Uterus (tissue), 4 donors: ENCODE data around the gene FBXO34. TPM values are rescaled to one million over a fixed set of nuclear protein-coding genes. Genes with fewer than 3 reads are reported as not detected.

Experiments
- DNase-seq, 2 donors: peaks; one replicate each; pipeline ENCODE4 v3.0.0-alpha.2; 2019 to 2020
- H3K27ac ChIP-seq, 2 donors: fragments of 200-600 bp; sonication (generic); 1 replicate in 1 of 2; 2 replicates in 1 of 2; pipeline ENCODE4 v1.5.1; 2016 to 2018
- H3K27me3 ChIP-seq, 2 donors: fragments of 200-600 bp; sonication (generic); one replicate each; pipeline ENCODE4 v1.5.1; 2018 to 2019; ENCODE audit warnings: control low read depth in 1 of 2
- H3K36me3 ChIP-seq, 2 donors: fragments of 200-600 bp; sonication (generic); one replicate each; pipeline ENCODE4 v1.5.1; 2019; ENCODE audit warnings: control low read depth in 1 of 2
- H3K4me1 ChIP-seq, 2 donors: fragments of 200-600 bp; sonication (generic); one replicate each; pipeline ENCODE4 v1.5.1; 2018 to 2019; ENCODE audit warnings: control low read depth in 1 of 2
- H3K4me3 ChIP-seq, 2 donors: fragments of 200-600 bp; sonication (generic); 1 replicate in 1 of 2; 2 replicates in 1 of 2; pipeline ENCODE4 v1.5.1; 2018 to 2019; ENCODE audit warnings: mild to moderate bottlenecking in 1 of 2
- H3K9me3 ChIP-seq, 2 donors: fragments of 200-600 bp; sonication (generic); one replicate each; pipeline ENCODE4 v1.5.1; 2019; ENCODE audit warnings: control low read depth in 1 of 2
- POLR2A ChIP-seq, 2 donors: fragments of 450-650 bp; IDR thresholded peaks; one replicate each; pipeline ENCODE4 v1.6.1; 2016; ENCODE audit warnings: antibody characterized with exemption in 2 of 2, mild to moderate bottlenecking in 1 of 2, moderate library complexity in 1 of 2
- intact Hi-C: fragments of 100-400 bp; cut with DNase I; formaldehyde crosslinking; loops from one replicate; pipeline ENCODE4 v1.15.1; 2023; ENCODE audit warnings: low total_unique reads
- total RNA-seq, 4 donors: library from RNA; depleted of rRNA in 3 of 4; stranded (reverse); fragments of >200 nt in 3 of 4; gene quantifications; one replicate each; pipeline versions ENCODE4 v1.1.0 to v1.2.4, GENCODE V29; 2014 to 2023
- TF ChIP-seq, protein P1 (sequence below), 4 experiments: fragments of 200-600 bp in 2 of 4; fragments of 450-650 bp in 2 of 4; sonication (generic) in 2 of 4; IDR thresholded peaks; one replicate each; pipeline ENCODE4 v1.5.1; 2016 to 2019; ENCODE audit warnings: antibody characterized with exemption in 4 of 4, mild to moderate bottlenecking in 2 of 4, moderate library complexity in 1 of 4
- donor health status: DM: yes; HTN: yes; CAD: no.

Gene FBXO34
- total RNA-seq, 4 donors from 2014 or later: 15.9 to 47.4 (median 20.3) TPM

DNA sequence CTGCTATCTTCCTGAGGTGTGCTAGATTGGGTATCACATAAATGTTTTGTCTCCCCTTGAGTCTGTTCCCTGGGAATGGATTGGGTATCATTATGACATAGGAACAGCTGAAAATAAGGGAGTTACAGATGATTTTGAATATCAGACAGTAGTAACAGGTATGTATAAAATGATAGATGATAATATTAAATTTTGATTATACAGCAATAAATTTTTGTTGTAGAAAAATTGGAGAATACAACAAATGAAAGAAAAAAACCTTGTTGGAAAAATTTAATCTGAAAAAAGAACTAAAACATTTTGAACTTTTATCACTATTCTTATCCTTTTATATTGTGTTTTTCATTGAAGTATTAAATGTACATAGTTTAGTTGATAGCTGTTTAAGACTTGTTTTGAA lies 43.2 kb downstream of the FBXO34 start:
- Histone ChIP-seq H3K4me1 (peaks cover 0 to 4% of the 10 kb centered on the region in 2 donors), H3K27ac (no peak overlapping the region), H3K9me3 (peaks cover 0 to 5% of the 10 kb centered on the region in 2 donors), H3K27me3 (no peaks in the 10 kb centered on the region), H3K4me3 (no peak overlapping the region), H3K36me3 (no peaks in the 10 kb centered on the region)
- DNase-seq: no peak
- intact Hi-C loops: no loop called here
- TF ChIP-seq, protein P1, sequence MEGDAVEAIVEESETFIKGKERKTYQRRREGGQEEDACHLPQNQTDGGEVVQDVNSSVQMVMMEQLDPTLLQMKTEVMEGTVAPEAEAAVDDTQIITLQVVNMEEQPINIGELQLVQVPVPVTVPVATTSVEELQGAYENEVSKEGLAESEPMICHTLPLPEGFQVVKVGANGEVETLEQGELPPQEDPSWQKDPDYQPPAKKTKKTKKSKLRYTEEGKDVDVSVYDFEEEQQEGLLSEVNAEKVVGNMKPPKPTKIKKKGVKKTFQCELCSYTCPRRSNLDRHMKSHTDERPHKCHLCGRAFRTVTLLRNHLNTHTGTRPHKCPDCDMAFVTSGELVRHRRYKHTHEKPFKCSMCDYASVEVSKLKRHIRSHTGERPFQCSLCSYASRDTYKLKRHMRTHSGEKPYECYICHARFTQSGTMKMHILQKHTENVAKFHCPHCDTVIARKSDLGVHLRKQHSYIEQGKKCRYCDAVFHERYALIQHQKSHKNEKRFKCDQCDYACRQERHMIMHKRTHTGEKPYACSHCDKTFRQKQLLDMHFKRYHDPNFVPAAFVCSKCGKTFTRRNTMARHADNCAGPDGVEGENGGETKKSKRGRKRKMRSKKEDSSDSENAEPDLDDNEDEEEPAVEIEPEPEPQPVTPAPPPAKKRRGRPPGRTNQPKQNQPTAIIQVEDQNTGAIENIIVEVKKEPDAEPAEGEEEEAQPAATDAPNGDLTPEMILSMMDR (IDR thresholded peaks at IDR 0.05): no peak
- TF ChIP-seq POLR2A (IDR thresholded peaks at IDR 0.05): no peak

DNA sequence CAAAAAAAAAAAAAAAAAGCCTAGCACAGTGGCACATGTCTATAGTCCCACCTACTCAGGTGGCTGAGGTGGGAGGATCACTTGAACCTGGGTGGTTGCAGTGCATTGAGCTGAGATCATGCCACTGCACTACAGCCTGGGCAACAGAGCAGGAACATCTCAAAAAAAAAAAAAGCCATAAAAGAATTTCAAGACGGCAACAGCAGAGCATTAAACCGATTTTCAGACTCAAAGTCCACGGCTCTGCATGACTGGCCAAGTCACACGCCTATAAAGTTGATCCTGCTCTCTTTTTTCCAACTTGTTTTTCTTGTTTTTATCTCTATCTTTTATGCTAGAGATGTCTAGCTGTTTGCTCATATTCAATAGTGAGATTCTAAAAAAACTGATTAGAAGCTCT lies 45.3 kb downstream of the FBXO34 start:
- peaks cover 0 to 5% of the 10 kb centered on the region in 2 donors for H3K9me3 ChIP-seq
- TF ChIP-seq POLR2A (IDR thresholded peaks at IDR 0.05): no peak
- TF ChIP-seq, protein P1 (IDR thresholded peaks at IDR 0.05): no peak
- no peak overlapping the region for H3K4me3 ChIP-seq
- no peaks in the 10 kb centered on the region for H3K36me3 ChIP-seq
- no peak overlapping the region for H3K27ac ChIP-seq
- H3K27me3 ChIP-seq: no peaks in the 10 kb centered on the region
- no peaks in the 10 kb centered on the region for H3K4me1 ChIP-seq
- DNase-seq: no peak
- intact Hi-C loops: no loop called here

DNA sequence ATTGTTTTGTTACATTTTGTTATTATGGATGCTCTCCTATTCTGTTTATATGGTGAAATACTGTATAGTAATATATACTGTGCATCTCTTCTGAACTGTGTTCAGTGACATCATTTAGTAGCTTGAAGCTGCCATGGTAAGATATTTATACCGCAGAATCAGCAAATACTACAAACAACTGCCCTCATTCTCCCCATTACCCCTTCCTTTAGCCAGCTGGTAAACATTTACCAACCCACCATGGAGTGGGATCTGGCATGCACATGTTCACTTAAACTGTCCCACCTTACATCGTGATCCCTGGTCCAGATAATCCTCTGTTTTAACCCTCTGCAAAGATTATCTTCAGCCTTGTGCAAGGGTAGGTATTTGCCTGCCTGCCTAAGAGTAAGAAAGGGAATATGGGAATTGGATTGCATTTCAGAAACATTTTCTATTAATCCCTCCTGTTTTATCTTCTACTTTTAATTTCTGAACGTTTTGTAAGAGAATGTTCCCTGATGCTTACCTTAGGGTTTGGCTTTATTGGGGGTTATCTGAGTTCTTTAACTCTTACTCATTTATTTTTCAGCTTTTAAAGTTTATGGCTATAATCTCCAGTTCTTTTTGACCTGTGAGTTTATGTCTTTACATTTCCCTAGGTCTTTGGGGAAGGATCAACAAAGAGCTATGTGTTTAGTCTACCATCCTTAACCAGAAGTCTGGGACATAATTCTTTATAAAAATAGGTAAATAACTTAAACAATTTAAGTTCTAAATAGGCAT lies 46.5 kb downstream of the FBXO34 start:
- intact Hi-C loops: no loop called here
- Histone ChIP-seq H3K4me3 (no peak overlapping the region), H3K27ac (no peak overlapping the region), H3K36me3 (no peaks in the 10 kb centered on the region), H3K4me1 (no peaks in the 10 kb centered on the region), H3K27me3 (no peaks in the 10 kb centered on the region), H3K9me3 (no peaks in the 10 kb centered on the region)
- TF ChIP-seq, protein P1 (IDR thresholded peaks at IDR 0.05): no peak
- TF ChIP-seq POLR2A (IDR thresholded peaks at IDR 0.05): no peak
- no peak for DNase-seq

DNA sequence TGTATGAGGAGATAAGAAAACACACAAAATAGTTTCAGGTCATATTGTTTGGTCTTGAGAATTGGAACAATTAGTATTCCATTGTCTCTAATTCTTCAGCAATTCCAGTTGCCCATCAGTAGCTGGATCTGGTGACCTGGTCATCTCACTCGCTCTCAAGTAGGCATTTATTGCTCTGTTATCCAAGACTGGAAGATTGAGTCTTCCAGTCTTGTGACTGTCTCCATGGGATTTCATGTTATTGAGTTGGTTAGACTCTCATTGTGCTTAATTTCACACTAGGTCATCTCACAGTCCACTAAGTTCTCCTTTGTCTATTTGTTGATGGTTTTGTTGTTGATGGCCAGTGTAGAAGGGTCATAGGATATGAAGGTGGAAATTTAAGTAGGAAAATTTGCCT lies 47.5 kb downstream of the FBXO34 start:
- no peaks in the 10 kb centered on the region for H3K9me3 ChIP-seq
- intact Hi-C loops: no loop called here
- H3K4me3 ChIP-seq: no peak overlapping the region
- no peaks in the 10 kb centered on the region for H3K36me3 ChIP-seq
- no peaks in the 10 kb centered on the region for H3K4me1 ChIP-seq
- no peak for DNase-seq
- no peak overlapping the region for H3K27ac ChIP-seq
- TF ChIP-seq, protein P1 (IDR thresholded peaks at IDR 0.05): no peak
- TF ChIP-seq POLR2A (IDR thresholded peaks at IDR 0.05): no peak
- H3K27me3 ChIP-seq: no peaks in the 10 kb centered on the region

DNA sequence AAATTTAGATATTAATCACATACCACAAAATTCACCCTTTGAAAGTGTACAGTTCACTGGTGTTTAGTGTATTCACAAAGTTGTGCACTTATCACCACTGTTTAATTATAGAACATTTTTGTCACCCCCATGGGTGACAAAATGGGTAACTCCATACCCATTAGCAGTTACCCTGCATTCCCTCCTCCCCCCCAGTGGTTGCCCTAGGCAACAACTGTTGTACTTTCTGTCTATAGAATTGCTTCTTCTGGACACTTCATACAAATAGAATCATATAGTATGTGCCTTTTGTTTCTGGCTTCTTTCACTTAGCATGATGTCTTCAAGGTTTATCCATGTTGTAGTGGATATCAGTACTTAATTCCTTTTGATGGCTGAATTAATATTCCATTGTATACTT lies 52.7 kb downstream of the FBXO34 start:
- H3K9me3 ChIP-seq: no peaks in the 10 kb centered on the region
- intact Hi-C loops: no loop called here
- DNase-seq: no peak
- no peak overlapping the region for H3K27ac ChIP-seq
- no peaks in the 10 kb centered on the region for H3K4me1 ChIP-seq
- H3K36me3 ChIP-seq: no peaks in the 10 kb centered on the region
- H3K27me3 ChIP-seq: no peaks in the 10 kb centered on the region
- no peak overlapping the region for H3K4me3 ChIP-seq
- TF ChIP-seq POLR2A (IDR thresholded peaks at IDR 0.05): no peak
- TF ChIP-seq, protein P1 (IDR thresholded peaks at IDR 0.05): no peak
